ENCODE measurements around the gene DNM1.

DNM1 gene

GRCh38 chr9:128161215-128161902 is 41.8 kb upstream of the DNM1 start:
- DNase-seq (ENCODE audit: low read depth in 1 of 2, low spot score in 1 of 2) = no peak
- Histone ChIP-seq H3K27ac (replicated peaks) (no peak overlapping the region), H3K27me3 (ENCODE audit: insufficient read depth, poor library complexity, severe bottlenecking) (no peaks in the 10 kb centered on the region), H3K4me3 (replicated peaks; ENCODE audit: insufficient read depth, low read length) (peak overlapping the region; percentile 95)
- TF ChIP-seq SPI1 (IDR thresholded peaks at IDR 0.05; ENCODE audit: borderline replicate concordance, low read depth) (no peak), GABPA (IDR thresholded peaks at IDR 0.05; ENCODE audit: low read depth) (no peak), POLR2AphosphoS5 (IDR thresholded peaks at IDR 0.05; ENCODE audit: low read depth) (no peak), CTCF (IDR thresholded peaks at IDR 0.05; ENCODE audit: insufficient read depth, low read length) (no peak)
- TF ChIP-seq, protein P1, sequence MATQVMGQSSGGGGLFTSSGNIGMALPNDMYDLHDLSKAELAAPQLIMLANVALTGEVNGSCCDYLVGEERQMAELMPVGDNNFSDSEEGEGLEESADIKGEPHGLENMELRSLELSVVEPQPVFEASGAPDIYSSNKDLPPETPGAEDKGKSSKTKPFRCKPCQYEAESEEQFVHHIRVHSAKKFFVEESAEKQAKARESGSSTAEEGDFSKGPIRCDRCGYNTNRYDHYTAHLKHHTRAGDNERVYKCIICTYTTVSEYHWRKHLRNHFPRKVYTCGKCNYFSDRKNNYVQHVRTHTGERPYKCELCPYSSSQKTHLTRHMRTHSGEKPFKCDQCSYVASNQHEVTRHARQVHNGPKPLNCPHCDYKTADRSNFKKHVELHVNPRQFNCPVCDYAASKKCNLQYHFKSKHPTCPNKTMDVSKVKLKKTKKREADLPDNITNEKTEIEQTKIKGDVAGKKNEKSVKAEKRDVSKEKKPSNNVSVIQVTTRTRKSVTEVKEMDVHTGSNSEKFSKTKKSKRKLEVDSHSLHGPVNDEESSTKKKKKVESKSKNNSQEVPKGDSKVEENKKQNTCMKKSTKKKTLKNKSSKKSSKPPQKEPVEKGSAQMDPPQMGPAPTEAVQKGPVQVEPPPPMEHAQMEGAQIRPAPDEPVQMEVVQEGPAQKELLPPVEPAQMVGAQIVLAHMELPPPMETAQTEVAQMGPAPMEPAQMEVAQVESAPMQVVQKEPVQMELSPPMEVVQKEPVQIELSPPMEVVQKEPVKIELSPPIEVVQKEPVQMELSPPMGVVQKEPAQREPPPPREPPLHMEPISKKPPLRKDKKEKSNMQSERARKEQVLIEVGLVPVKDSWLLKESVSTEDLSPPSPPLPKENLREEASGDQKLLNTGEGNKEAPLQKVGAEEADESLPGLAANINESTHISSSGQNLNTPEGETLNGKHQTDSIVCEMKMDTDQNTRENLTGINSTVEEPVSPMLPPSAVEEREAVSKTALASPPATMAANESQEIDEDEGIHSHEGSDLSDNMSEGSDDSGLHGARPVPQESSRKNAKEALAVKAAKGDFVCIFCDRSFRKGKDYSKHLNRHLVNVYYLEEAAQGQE (IDR thresholded peaks at IDR 0.05; ENCODE audit: insufficient replicate concordance, low read depth) = no peak

GRCh38 chr9:128162215-128163026 is 40.8 kb upstream of the DNM1 start:
- H3K27me3 ChIP-seq (ENCODE audit: insufficient read depth, poor library complexity, severe bottlenecking) = no peaks in the 10 kb centered on the region
- no peak overlapping the region for H3K4me3 ChIP-seq (replicated peaks; ENCODE audit: insufficient read depth, low read length)
- DNase-seq (ENCODE audit: low read depth in 1 of 2, low spot score in 1 of 2) = no peak
- no peak overlapping the region for H3K27ac ChIP-seq (replicated peaks)
- TF ChIP-seq POLR2AphosphoS5 (IDR thresholded peaks at IDR 0.05; ENCODE audit: low read depth) (no peak), GABPA (IDR thresholded peaks at IDR 0.05; ENCODE audit: low read depth) (no peak)
- TF ChIP-seq, protein P1 (IDR thresholded peaks at IDR 0.05; ENCODE audit: insufficient replicate concordance, low read depth) = no peak

DNA sequence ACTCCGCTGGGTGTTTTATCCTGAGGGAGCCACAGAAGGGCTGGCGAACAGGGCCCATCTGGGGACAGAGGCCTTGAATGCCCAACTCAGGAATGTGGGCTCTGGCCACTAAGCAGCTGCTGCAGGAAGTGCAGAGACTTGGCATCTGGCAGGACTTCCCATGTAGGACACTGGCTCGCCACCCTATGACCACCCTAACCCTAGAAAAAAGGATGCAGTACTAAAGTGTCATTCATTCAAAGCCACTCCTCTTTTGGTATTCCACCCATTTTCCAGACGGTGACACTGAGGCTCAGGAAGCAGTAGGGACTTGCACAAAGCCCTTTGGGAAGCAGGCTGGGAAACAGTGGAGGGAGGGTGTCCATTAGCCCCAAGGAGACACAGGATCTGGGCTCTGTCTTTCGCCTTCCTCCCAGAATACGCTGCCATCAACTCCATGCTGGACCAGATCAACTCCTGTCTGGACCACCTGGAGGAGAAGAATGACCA is 40.1 kb upstream of the DNM1 start:
- Histone ChIP-seq H3K27me3 (ENCODE audit: insufficient read depth, poor library complexity, severe bottlenecking) (no peaks in the 10 kb centered on the region), H3K27ac (replicated peaks) (no peak overlapping the region), H3K4me3 (replicated peaks; ENCODE audit: insufficient read depth, low read length) (no peak overlapping the region)
- no peak for TF ChIP-seq SPI1 (IDR thresholded peaks at IDR 0.05; ENCODE audit: borderline replicate concordance, low read depth)
- no peak for TF ChIP-seq POLR2AphosphoS5 (IDR thresholded peaks at IDR 0.05; ENCODE audit: low read depth)
- TF ChIP-seq, protein P1 (IDR thresholded peaks at IDR 0.05; ENCODE audit: insufficient replicate concordance, low read depth) = no peak
- TF ChIP-seq GABPA (IDR thresholded peaks at IDR 0.05; ENCODE audit: low read depth) = no peak
- TF ChIP-seq CTCF (IDR thresholded peaks at IDR 0.05; ENCODE audit: insufficient read depth, low read length) = no peak
- no peak for DNase-seq (ENCODE audit: low read depth in 1 of 2, low spot score in 1 of 2)
